GM21786 (cell line): Measurements from ENCODE around the gene TSPAN12.

Experiments used
- ATAC-seq: cut with Tn5 transposase; IDR thresholded peaks from one replicate; pipeline ENCODE4 v1.9.1; 2021; ENCODE audit not compliant: unreplicated experiment

The TSPAN12 gene

DNA sequence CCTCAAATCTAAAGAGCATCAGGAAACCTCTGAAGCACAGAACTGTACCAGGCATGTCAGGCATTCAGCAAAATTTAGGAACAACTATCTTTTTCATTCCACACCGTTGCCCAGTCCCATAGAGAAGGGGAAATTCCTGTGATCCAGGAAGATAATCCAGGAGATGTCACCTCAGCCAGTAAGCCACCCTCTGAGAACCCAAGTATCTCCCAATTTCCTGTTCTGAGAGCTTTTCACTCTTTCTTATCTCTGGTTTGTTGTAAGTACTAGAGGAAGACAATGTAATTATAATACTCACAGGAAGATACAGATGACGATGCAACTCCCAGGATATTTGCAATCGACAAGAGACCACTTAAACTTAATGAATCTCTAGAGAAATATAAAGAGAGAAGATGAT is 97.1 kb downstream of the TSPAN12 start:
- ATAC-seq = no peak

DNA sequence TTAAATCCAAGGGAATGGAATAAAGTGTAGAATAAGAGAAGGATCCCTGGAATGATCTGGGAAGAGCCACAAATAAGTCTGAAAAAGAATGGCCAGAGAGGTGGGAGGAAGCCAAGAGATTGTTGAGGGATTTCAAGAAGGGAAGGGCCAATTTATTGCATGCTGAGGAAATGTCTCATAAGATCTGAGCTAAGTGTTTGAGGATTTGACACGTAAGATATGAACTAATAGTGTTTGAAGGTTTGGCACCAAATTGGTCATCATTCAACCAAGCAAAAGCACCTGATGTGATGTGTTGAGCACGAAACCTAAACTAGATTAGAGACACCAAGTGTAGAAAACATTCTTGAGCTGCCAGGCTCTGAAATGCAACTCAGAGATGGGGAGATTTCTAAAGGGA is 97.9 kb downstream of the TSPAN12 start:
- peak; percentile 79 for ATAC-seq

DNA sequence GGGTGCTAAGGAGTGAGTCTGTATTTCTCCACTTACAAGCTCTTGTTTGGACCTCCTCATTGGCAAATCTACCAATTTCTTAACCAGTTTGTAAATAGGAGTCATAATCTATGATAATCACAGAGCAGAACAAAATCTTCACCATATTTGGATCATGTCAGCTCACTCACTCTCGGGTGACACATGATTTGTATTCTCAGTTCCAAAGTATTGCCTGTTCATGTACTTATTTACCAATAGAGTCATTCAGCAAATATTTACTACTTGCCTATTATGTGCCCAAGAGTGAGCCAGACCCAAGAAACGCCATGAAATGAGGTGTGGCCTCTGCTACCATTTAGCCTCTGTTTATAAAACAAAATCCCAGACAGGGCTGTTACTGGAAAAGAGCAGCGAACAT is 114.8 kb downstream of the TSPAN12 start:
- no peak for ATAC-seq

DNA sequence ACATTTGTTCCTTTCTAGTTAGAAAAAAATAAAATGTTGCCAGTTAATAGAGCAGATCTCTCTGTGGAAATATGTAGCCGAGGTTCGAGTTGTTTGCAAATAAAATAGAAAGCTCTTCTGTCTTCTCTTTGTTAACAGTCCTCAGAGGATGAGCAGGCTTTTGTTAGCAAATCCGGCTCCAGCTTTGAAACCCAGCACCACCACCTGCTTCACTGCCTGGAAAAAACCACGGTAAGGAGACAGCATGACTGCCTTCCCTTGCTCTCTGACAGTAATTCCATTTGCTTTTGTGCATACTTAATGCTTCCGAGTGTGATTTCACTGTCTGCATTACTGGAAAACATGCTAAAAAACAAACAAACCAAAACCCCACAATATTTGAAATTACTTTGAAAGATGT is 115.6 kb downstream of the TSPAN12 start:
- no peak for ATAC-seq

DNA sequence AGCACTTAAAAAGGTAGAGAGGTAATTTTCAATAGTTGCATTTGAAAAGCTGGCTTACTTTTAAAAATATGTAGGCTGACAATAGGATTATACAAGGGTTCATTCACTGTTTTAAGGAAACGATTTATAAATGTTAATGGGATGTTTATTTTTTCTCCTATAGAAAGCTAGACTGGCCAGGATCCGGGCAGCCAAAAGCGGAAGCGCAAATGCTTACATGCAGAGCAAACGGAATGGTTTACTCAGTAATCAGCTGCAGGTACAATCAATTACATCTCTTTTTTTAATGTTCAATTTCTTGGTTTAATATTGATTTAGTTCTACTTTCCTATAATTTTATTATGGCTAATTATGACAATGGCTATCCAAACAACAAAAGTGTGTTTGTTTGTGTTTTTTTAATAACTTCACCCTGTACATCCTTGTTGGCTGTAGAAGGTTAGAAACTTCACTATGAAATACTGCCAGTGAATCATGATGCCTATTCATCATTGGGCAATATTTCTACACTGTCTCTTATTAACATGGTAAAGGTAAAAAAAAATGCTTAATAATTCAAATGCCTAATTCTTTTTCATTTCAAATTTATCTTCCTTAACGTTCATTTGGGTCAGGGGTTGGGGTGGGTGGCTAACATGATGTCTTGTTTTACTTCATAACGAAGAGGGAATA is 116.4 kb downstream of the TSPAN12 start:
- no peak for ATAC-seq

DNA sequence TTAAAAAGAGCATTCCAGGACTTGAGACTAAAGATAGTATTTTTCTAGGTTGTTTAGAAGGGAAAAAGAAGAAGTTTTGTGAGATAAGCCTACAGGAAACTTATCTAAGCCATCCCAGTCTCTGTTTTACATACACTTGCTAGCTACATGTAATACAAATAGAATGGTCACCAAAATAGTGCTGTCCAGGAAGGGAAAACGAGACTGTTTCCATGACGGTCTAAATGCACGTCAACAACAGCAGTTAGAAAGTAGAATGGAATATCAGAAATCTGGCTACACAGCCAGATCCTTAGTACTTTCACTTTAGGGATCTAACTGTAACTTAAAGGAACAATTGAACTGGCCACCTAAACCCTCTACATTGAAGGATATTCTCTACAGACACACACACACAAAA is 117.6 kb downstream of the TSPAN12 start:
- no peak for ATAC-seq

DNA sequence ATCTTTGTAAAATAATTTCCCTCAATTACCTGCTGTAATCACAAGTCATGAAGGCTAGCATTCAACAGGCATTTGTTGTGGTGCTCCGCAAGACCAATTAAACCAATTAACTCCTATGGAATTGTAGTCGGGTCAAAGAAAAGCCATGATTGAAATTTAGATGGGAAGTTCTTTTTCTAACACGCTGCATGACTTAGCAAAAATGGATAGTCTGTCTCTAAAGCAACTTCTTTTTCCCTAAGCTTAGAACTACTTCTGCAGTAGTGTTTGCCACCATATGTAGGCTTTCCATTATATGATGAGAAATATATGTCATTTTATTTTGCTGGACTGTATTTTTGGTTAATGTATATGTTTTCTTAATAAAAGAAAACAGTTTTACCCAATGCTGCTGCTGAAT is 119.1 kb downstream of the TSPAN12 start:
- no peak for ATAC-seq
